Mucosa of stomach (tissue), 1 donor: Measurements from ENCODE around the gene CDH4.

Experiments used
- H3K27me3 ChIP-seq: one replicate; pipeline ENCODE4 v1.7.0; 2013; ENCODE audit warnings: mild to moderate bottlenecking, low read length; ENCODE audit not compliant: control insufficient read depth, insufficient read depth
- H3K36me3 ChIP-seq: one replicate; pipeline ENCODE4 v1.7.0; 2013; ENCODE audit warnings: low read length; ENCODE audit not compliant: control insufficient read depth, insufficient read depth
- H3K4me1 ChIP-seq: one replicate; pipeline ENCODE4 v1.7.0; 2013; ENCODE audit warnings: mild to moderate bottlenecking, low read length; ENCODE audit not compliant: control insufficient read depth, insufficient read depth
- H3K4me3 ChIP-seq: one replicate; pipeline ENCODE4 v1.7.0; 2013; ENCODE audit warnings: low read length
- H3K9ac ChIP-seq: one replicate; pipeline ENCODE4 v1.7.0; 2013; ENCODE audit warnings: mild to moderate bottlenecking, low read length, moderate library complexity
- H3K9me3 ChIP-seq: one replicate; pipeline ENCODE4 v1.7.0; 2013; ENCODE audit warnings: mild to moderate bottlenecking, low read length, moderate library complexity; ENCODE audit not compliant: control insufficient read depth
- donor health status: Pancreatic carcinoma.

The CDH4 gene

DNA sequence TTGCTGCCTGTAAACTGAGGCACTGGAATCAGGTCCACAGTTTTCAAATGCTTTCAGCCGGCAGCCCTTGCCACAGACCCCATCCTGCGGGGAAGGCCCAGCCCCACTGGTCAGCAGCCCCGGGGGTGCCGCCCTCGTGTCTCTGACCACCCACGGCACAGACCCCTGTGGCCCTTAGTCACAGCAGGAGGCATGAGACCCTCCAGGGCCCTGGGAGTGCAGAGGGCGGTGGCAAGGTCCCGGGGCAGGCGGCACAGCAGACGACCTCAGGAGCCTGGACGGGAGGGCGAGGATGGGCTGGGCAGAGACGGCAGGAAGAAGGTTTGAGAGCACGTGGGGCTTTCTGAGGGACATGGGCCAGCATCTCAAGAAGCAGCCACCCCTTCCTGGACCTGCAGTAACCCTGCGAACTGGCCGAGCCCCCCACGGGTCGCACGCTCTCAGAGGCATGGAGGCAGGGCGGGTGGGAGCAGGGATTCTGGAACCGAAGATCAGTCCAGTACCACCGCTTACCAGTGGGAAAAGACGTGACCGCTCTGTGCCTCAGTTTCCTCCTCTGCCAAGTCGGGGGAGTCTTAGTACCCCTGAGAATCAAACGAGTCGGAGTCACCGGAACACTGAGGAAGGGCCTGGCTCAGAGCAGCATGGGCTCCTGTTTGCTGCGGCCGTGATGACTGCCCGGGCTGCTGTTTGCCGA, 672.9 kb downstream of the CDH4 start:
- Histone ChIP-seq H3K36me3 (no peaks in the 10 kb centered on the region), H3K4me3 (no peak overlapping the region), H3K9ac (no peak overlapping the region), H3K4me1 (no peaks in the 10 kb centered on the region), H3K27me3 (no peaks in the 10 kb centered on the region), H3K9me3 (no peaks in the 10 kb centered on the region)

DNA sequence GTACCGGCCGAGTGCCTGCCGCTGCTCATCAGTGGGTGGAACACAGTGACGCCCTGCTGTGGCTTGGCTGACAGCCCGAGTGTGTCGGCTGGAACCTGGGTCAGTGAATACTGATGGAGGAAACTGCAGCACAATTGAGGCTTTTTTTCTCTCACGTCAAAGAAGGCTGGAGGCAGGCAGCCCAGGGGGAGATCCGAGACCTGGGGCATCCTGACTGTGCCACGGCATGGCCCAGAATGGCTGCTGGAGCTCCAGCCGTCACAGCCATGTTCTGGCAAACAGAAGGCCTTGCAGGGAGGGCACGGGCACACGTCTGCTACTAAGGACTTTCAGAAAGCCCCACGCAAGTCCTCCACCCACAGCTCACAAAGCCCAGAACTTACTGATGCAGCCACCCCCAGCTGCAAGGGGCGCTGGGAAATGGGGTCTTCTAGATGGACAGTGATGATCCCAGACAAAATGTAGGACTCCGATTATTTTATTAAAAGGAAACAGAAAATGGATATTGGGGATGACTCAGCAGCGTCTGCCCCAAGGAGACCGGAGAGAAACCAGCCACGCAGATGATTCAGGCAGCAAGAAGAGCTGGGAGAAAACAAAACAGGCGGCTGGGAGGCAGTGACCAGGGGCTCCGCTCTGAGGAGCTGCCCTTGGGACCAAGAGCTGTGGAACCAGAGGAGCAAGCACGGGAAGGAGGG, 673.6 kb downstream of the CDH4 start:
- H3K9ac ChIP-seq, result no peak overlapping the region
- no peaks in the 10 kb centered on the region for H3K9me3 ChIP-seq
- H3K4me3 ChIP-seq, result no peak overlapping the region
- H3K36me3 ChIP-seq, result no peaks in the 10 kb centered on the region
- H3K27me3 ChIP-seq, result no peaks in the 10 kb centered on the region
- no peaks in the 10 kb centered on the region for H3K4me1 ChIP-seq

DNA sequence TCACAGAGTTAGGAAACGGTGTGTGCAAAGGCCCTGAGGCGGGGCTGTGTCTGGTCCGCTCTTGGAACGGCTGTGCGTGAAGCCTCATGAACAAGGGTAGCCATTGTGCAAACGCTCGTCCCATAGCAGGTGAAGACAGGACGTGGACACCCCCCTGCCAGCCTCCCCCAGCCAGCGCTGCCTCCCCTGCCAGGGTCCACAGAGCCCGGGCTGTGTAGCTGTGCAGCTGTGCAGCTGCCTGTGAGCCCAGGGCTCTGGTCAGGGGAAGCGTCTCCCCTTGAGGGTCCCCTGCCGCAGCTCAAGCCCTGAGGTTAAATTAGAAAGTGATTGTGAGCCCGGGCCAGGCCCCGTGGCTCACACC, 674.2 kb downstream of the CDH4 start:
- Histone ChIP-seq H3K4me1 (no peaks in the 10 kb centered on the region), H3K9me3 (no peaks in the 10 kb centered on the region), H3K36me3 (no peaks in the 10 kb centered on the region), H3K9ac (no peak overlapping the region), H3K4me3 (no peak overlapping the region), H3K27me3 (no peaks in the 10 kb centered on the region)

DNA sequence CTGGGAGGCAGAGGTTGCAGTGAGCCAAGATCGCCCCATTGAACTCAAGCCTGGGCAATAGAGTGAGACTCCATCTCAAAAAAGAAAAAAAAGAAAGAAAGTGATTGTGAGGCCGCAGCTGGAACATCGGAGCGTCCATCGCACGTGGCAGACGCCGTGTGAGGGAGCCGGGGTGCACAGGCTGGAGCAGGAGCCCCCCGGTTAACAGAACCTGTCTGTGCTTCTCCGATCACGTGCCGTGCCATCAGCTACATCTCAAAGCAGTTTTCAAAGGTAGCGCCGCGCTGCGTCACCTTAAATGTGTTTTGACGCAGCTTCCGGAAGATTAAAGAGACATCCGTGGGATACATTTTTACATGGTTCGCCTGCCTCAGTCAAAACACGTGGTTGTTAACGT, 674.7 kb downstream of the CDH4 start:
- H3K36me3 ChIP-seq, result no peaks in the 10 kb centered on the region

DNA sequence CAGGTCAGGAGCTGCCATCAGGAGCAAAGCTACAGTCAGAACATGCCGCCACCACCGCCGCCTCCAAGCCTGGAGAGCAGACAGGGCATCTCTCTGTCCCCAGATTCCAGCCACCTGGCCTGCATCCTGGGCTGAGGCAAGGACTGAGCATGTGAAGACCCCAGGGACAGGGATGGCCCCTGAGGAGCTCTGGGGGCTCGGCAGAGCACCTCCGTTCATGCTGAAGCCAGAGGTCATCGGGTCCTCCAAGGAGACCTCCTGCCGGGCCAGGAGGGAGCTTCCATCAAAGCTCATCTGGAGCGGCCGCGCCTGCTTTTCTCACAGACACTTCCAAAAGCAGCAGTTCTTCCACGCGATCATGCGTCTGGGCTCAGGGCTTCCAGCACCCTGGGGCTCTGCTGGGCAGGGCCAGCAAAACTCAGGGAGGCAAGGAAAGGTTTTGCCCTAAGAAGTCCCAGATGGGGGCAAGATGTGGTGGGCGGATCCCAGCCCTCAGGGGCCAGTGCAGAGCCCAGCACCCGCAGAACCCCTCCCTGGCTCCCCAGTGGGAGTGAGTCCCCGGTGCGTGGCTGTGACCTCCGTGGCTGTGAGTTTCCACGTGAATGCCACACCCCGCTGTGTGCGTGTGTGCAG, 675.2 kb downstream of the CDH4 start:
- Histone ChIP-seq H3K27me3 (no peaks in the 10 kb centered on the region), H3K9ac (no peak overlapping the region), H3K36me3 (no peaks in the 10 kb centered on the region)

More for the DNA sequence above, 674.7 kb downstream of the CDH4 start:
- no peaks in the 10 kb centered on the region for H3K9me3 ChIP-seq
- H3K4me1 ChIP-seq, result no peaks in the 10 kb centered on the region
- no peaks in the 10 kb centered on the region for H3K27me3 ChIP-seq
- no peak overlapping the region for H3K9ac ChIP-seq
- no peak overlapping the region for H3K4me3 ChIP-seq

DNA sequence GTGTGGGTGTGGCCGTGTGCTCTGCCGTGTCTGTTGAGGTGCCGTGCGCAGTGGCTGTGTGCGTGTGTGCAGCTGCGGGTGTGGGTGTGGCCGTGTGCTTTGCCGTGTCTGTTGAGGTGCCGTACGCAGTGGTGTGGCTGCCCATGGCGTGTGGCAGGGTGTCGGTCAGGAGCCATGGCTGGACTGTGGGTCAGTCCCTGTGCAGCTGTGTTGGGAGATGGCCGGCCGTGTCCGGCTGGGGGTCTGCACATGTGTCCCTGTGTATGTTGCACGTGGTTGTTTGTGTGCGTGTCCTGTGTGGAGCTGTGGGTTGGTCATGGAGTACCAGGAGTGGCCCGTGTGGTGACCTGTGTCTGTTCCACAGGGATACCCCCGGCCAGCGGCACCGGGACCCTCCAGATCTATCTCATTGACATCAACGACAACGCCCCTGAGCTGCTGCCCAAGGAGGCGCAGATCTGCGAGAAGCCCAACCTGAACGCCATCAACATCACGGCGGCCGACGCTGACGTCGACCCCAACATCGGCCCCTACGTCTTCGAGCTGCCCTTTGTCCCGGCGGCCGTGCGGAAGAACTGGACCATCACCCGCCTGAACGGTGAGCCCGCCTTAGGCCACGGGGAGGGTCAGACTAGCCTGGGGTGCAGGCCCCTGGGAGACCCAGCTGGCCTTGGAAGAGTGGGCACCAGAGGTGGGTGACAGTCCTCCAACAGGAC, 675.9 kb downstream of the CDH4 start:
- H3K4me3 ChIP-seq, result no peak overlapping the region
- H3K27me3 ChIP-seq, result no peaks in the 10 kb centered on the region
- no peaks in the 10 kb centered on the region for H3K36me3 ChIP-seq
- no peak overlapping the region for H3K9ac ChIP-seq
- H3K9me3 ChIP-seq, result no peaks in the 10 kb centered on the region
- H3K4me1 ChIP-seq, result no peaks in the 10 kb centered on the region

More for the DNA sequence above, 675.2 kb downstream of the CDH4 start:
- Histone ChIP-seq H3K9me3 (no peaks in the 10 kb centered on the region), H3K4me3 (no peak overlapping the region), H3K4me1 (no peaks in the 10 kb centered on the region)

DNA sequence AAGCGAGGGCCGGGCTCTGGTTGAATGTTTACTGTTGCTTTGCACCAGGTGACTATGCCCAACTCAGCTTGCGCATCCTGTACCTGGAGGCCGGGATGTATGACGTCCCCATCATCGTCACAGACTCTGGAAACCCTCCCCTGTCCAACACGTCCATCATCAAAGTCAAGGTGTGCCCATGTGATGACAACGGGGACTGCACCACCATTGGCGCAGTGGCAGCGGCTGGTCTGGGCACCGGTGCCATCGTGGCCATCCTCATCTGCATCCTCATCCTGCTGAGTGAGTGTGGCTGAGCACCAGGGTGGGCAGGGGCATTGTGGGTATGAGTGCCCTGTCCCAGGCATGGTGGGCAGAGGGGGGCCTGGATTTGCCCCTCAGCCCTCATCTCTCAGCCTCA, 677.5 kb downstream of the CDH4 start:
- no peaks in the 10 kb centered on the region for H3K36me3 ChIP-seq
- no peaks in the 10 kb centered on the region for H3K9me3 ChIP-seq
- H3K4me3 ChIP-seq, result no peak overlapping the region
- H3K9ac ChIP-seq, result no peak overlapping the region
- H3K27me3 ChIP-seq, result no peaks in the 10 kb centered on the region
- no peaks in the 10 kb centered on the region for H3K4me1 ChIP-seq

DNA sequence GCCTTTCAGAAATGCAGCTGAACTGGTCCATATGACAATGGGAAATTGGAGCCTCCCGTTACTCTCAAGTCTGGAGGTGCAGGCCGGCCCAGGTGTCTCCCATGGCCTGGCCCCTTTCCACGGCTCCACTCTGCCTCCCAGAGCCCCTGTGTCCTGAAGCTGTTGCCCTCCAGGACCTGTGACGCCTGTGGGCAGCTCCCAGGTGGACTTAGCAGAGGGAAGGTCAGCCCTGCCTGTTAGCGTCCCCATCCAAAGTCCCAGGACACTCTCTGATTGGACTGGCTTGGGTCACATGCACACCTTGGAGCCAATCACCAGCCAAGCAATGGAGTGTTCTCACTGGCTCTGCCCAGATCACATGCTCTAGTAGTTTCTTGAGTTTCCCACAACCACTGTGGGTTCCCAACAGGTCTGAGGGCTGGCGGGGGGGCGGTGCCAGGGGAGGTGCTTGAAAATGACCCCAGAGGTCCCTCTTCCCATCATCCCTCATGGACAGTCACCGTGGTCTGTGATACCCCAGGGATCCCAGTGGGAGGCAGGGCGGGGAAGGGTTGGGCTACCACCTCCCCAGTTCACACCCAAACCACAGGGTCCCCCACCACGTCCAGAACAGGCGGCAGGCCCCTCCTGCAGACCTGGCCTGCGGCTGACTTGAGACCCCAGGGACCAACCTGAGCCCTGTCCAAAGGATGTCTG, 678.1 kb downstream of the CDH4 start:
- Histone ChIP-seq H3K9ac (no peak overlapping the region), H3K9me3 (no peaks in the 10 kb centered on the region), H3K27me3 (no peaks in the 10 kb centered on the region), H3K4me3 (no peak overlapping the region), H3K4me1 (no peaks in the 10 kb centered on the region), H3K36me3 (no peaks in the 10 kb centered on the region)

DNA sequence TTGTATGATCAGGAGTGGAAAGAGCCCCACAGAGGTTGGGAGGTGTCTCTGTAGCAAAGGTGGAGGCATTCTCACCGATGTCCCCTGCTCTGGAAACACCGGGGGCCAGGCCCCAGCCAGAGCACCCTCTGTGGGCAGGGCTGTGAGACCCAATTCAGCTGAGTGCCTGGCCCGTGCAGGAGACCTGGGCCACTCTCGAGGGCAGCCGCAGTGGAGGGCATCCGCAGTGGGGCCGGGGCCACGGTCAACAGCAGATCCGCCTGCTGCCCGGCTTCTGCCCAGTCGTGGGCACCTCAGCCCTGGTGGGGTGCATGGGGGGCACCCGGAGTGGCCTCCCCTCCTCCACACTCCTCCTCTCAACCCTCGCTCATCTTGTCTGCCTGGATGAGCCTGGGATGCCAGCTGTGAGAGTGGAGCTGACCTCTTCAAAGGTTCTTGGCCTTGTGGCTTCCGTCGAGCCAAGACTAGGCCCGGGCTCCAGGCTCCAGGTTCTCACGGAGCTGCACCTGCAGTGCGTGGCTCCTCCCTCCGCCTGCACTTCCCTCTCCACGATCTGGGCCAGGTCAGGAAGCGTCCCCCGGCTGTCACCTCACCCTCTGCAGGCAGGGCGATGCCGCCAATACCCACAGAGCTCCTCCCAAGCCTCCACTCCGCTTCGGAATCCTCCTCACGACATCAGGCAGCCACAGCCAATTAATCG, 678.9 kb downstream of the CDH4 start:
- H3K36me3 ChIP-seq, result no peaks in the 10 kb centered on the region
- no peaks in the 10 kb centered on the region for H3K27me3 ChIP-seq
- H3K4me1 ChIP-seq, result no peaks in the 10 kb centered on the region
- no peaks in the 10 kb centered on the region for H3K9me3 ChIP-seq
- H3K4me3 ChIP-seq, result no peak overlapping the region
- no peak overlapping the region for H3K9ac ChIP-seq

DNA sequence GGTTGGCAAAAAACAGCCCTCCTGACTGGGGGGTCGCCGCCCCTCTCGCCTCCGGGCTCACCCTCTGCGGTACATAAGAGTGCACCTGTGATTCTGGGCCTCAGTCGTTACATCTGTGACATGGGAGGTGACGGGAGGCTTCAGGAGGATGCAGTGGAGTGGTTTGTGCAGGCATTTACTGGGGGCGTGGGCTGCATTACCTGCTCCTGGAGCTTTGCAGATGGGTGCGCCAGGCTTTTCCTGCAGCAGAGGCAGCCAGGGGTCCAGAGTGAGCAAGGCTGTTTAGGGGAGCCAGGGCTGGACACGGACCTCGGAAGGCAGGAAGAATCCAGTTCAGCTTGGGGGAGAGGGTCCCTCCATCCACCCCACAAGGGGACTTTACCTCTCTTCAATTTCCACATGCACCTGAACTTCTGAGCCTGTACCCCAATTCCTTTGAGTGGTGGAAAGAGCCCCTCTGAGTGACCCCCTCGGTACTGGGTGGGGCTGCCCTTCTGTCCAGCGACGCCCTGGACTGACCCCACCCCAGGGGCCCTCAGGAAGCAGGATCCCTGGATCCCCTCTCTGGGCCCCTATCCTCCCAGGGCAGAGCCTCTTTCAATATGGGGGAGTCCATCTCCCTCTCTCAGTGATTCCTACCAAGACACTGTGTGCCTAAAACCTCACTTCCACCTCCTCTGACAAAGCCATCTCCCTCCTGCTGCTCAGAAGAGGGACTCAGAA, 679.6 kb downstream of the CDH4 start:
- no peaks in the 10 kb centered on the region for H3K4me1 ChIP-seq
- H3K36me3 ChIP-seq, result no peaks in the 10 kb centered on the region
- H3K27me3 ChIP-seq, result no peaks in the 10 kb centered on the region
- H3K4me3 ChIP-seq, result no peak overlapping the region
- no peaks in the 10 kb centered on the region for H3K9me3 ChIP-seq
- H3K9ac ChIP-seq, result no peak overlapping the region

DNA sequence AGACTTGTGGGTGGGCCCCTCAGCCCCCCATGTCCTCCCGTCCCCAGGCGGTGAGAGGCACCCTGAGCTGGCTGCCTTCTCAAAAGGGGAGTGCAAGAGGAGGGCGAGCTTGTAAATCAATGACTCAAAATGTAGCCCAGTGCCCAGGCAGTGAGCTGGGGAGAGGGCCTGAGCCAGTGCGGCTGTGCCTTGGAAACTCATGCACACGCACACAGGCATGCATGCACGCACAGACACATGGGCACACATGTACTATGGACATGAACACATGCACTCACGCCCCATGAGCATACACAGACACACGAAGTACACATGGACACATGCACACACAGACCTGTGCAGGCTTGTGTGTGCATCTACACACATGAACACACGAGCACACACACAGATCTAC, 680.1 kb downstream of the CDH4 start:
- Histone ChIP-seq H3K36me3 (no peaks in the 10 kb centered on the region), H3K4me3 (no peak overlapping the region), H3K9me3 (no peaks in the 10 kb centered on the region), H3K27me3 (no peaks in the 10 kb centered on the region), H3K4me1 (no peaks in the 10 kb centered on the region), H3K9ac (no peak overlapping the region)
